ENCODE results near the gene TSPAN32.
"Not testable (repeated sequence)": the region's sequence is repeated elsewhere in the genome, so short reads cannot be mapped to it uniquely, and the experiment has no call there.

Gene TSPAN32

GRCh38 chr11:2343502-2343901 lies 41.7 kb downstream of the TSPAN32 start:
- no peak for DNase-seq

- no peak for DNase-seq
Measured at GRCh38 chr11:2345050-2345449, 43.2 kb downstream of the TSPAN32 start.

- DNase-seq = no peak
Measured at GRCh38 chr11:2346014-2346413, 44.2 kb downstream of the TSPAN32 start.

- DNase-seq = no peak
Measured at GRCh38 chr11:2346586-2347307, 44.9 kb downstream of the TSPAN32 start.

- no peak for DNase-seq
Measured at GRCh38 chr11:2347308-2347830, 45.6 kb downstream of the TSPAN32 start.

- DNase-seq = no peak
Measured at GRCh38 chr11:2348986-2349385, 47.2 kb downstream of the TSPAN32 start.

GRCh38 chr11:2351701-2352100 lies 49.9 kb downstream of the TSPAN32 start:
- DNase-seq = no peak

- no peak for DNase-seq
Measured at GRCh38 chr11:2352420-2352819, 50.6 kb downstream of the TSPAN32 start.

- no peak for DNase-seq
Measured at GRCh38 chr11:2355000-2355644, 53.3 kb downstream of the TSPAN32 start.

- DNase-seq = no peak
Measured at GRCh38 chr11:2357246-2357645, 55.4 kb downstream of the TSPAN32 start.

GRCh38 chr11:2357651-2358050 lies 55.8 kb downstream of the TSPAN32 start:
- DNase-seq = not testable (repeated sequence)

- no peak for DNase-seq
Measured at GRCh38 chr11:2358754-2359442, 57.1 kb downstream of the TSPAN32 start.

GRCh38 chr11:2359557-2359956 lies 57.7 kb downstream of the TSPAN32 start:
- DNase-seq = no peak

GRCh38 chr11:2360081-2360642 lies 58.3 kb downstream of the TSPAN32 start:
- DNase-seq = no peak

- DNase-seq = no peak
Measured at GRCh38 chr11:2361565-2361964, 59.8 kb downstream of the TSPAN32 start.

- no peak for DNase-seq
Measured at GRCh38 chr11:2362414-2362813, 60.6 kb downstream of the TSPAN32 start.

- DNase-seq = no peak
Measured at GRCh38 chr11:2363130-2363529, 61.3 kb downstream of the TSPAN32 start.

- no peak for DNase-seq
Measured at GRCh38 chr11:2363577-2364370, 62.0 kb downstream of the TSPAN32 start.

GRCh38 chr11:2364386-2364785 lies 62.6 kb downstream of the TSPAN32 start:
- not testable (repeated sequence) for DNase-seq

- DNase-seq = no peak
Measured at GRCh38 chr11:2365571-2366210, 63.9 kb downstream of the TSPAN32 start.

- DNase-seq = no peak
Measured at GRCh38 chr11:2366276-2366675, 64.5 kb downstream of the TSPAN32 start.

- no peak for DNase-seq
Measured at GRCh38 chr11:2366733-2367132, 64.9 kb downstream of the TSPAN32 start.
